CD4-positive, CD25-positive, alpha-beta regulatory T cell (primary cell): Measurements from ENCODE around the gene HOXC12. TPM values are rescaled to one million over a fixed set of nuclear protein-coding genes. Genes with fewer than 3 reads are reported as not detected.
A peak's percentile ranks its signal among the peaks of the same experiment; 100 is the strongest.

Experiments used
- ATAC-seq, 2 donors: fragments of 150-1000 bp; cut with Tn5 transposase; one replicate each; pipeline ENCODE4 v1.10.0; 2021; ENCODE audit warnings: low read depth in 2 of 2, moderate number of reproducible peaks in 2 of 2, moderate library complexity in 1 of 2
- DNase-seq, 3 donors: peaks; one replicate each; pipeline versions ENCODE4 v3.0.0 to v3.0.0-alpha.2; 2012 to 2022; ENCODE audit warnings: mixed read lengths in 1 of 3
- H3K27ac ChIP-seq: one replicate; pipeline ENCODE4 v1.7.0; 2013; ENCODE audit warnings: mild to moderate bottlenecking, low read length; ENCODE audit not compliant: insufficient read depth, poor library complexity, severe bottlenecking
- H3K27me3 ChIP-seq: one replicate; pipeline ENCODE4 v1.7.0; 2013; ENCODE audit warnings: low read length; ENCODE audit not compliant: control insufficient read depth, insufficient read depth
- H3K36me3 ChIP-seq: one replicate; pipeline ENCODE4 v1.7.0; 2013; ENCODE audit warnings: mild to moderate bottlenecking, low read length, moderate library complexity; ENCODE audit not compliant: control insufficient read depth, insufficient read depth
- H3K4me1 ChIP-seq: 2 replicates; pipeline ENCODE4 v1.7.0; 2013; ENCODE audit warnings: mild to moderate bottlenecking, low read length; ENCODE audit not compliant: insufficient read depth, control insufficient read depth, poor library complexity, severe bottlenecking
- H3K4me3 ChIP-seq: one replicate; pipeline ENCODE4 v1.7.0; 2013; ENCODE audit warnings: low read depth, mild to moderate bottlenecking, low read length, moderate library complexity
- H3K9me3 ChIP-seq, 2 experiments: 1 replicate in 1 of 2; 2 replicates in 1 of 2; pipeline ENCODE4 v1.7.0; 2013; ENCODE audit warnings: low read length in 2 of 2, mild to moderate bottlenecking in 1 of 2, moderate library complexity in 1 of 2; ENCODE audit not compliant: control insufficient read depth in 2 of 2
- H3K27ac Mint-ChIP-seq, 3 donors: one replicate each; pipeline ENCODE4 v1.8.0; 2020 to 2022; ENCODE audit warnings: mild to moderate bottlenecking in 3 of 3, mixed read lengths in 3 of 3, moderate library complexity in 2 of 3
- H3K27me3 Mint-ChIP-seq: one replicate; pipeline ENCODE4 v1.8.0; 2022; ENCODE audit warnings: mild to moderate bottlenecking, mixed read lengths
- H3K36me3 Mint-ChIP-seq: one replicate; pipeline ENCODE4 v1.8.0; 2020; ENCODE audit warnings: mixed read lengths
- H3K4me1 Mint-ChIP-seq, 4 donors: one replicate each; pipeline ENCODE4 v1.8.0; 2020 to 2022; ENCODE audit warnings: mixed read lengths in 4 of 4, mild to moderate bottlenecking in 1 of 4
- H3K4me3 Mint-ChIP-seq, 4 donors: one replicate each; pipeline ENCODE4 v1.8.0; 2020 to 2022; ENCODE audit warnings: mild to moderate bottlenecking in 4 of 4, mixed read lengths in 4 of 4, moderate library complexity in 3 of 4
- H3K9me3 Mint-ChIP-seq, 7 donors: one replicate each; pipeline ENCODE4 v1.8.0; 2020 to 2022; ENCODE audit warnings: mixed read lengths in 7 of 7, mild to moderate bottlenecking in 3 of 7, moderate library complexity in 2 of 7
- polyA plus RNA-seq, 4 donors: library from polyadenylated mRNA; unstranded; fragments of 300-500 nt; fragmentation: Illumina TruSeq; gene quantifications; one replicate each; pipeline ENCODE4 v1.2.3, GENCODE V29; 2021
- total RNA-seq: library from RNA; stranded (reverse); gene quantifications from one replicate; pipeline ENCODE4 v1.2.3, GENCODE V29; 2022

HOXC12 gene
- total and polyA plus RNA-seq, 5 donors from 2014 or later: not detected

- peak in 1 of 3 donors; percentile 37 for DNase-seq
- Histone ChIP-seq H3K4me3 (no peak within 1 kb of the TSS), H3K4me1 (peaks cover 12% of the 10 kb centered on the region), H3K36me3 (no peaks in the 10 kb centered on the region), H3K27me3 (peaks cover 62% of the 10 kb centered on the region), H3K27ac (no peak within 1 kb of the TSS), H3K9me3 (no peaks in the 10 kb centered on the region)
- Mint-ChIP-seq H3K4me3 (peak within 1 kb of the TSS in 2 of 4 donors; percentile 16 to 39), H3K27ac (no peak within 1 kb of the TSS), H3K4me1 (peaks cover 0 to 19% (median 3%) of the 10 kb centered on the region in 4 donors), H3K36me3 (no peaks in the 10 kb centered on the region), H3K27me3 (peaks cover 93% of the 10 kb centered on the region), H3K9me3 (peaks cover 0 to 6% (median 0%) of the 10 kb centered on the region in 7 donors)
- no peak for ATAC-seq
These were observed 16.2 kb upstream of the HOXC12 start, which contains the start of gene HOXC13 for GRCh38 chr12:53938326-53939140. TSS of gene HOXC13 (plus strand) at chr12:53938831. CDS start at chr12:53938907, 76 bp downstream.

GRCh38 chr12:53939141-53940108 is 15.3 kb upstream of the HOXC12 start:
- Mint-ChIP-seq H3K4me1 (peaks cover 0 to 19% (median 3%) of the 10 kb centered on the region in 4 donors), H3K36me3 (no peaks in the 10 kb centered on the region), H3K4me3 (peak overlapping the region in 1 of 4 donors; percentile 16), H3K27ac (no peak overlapping the region), H3K27me3 (peaks cover 93% of the 10 kb centered on the region), H3K9me3 (peaks cover 0 to 6% (median 0%) of the 10 kb centered on the region in 7 donors)
- no peak overlapping the region for H3K27ac ChIP-seq
- ATAC-seq (no peak), DNase-seq (no peak)
- H3K4me1 ChIP-seq: peaks cover 12% of the 10 kb centered on the region
- peaks cover 65% of the 10 kb centered on the region for H3K27me3 ChIP-seq
- H3K36me3 ChIP-seq: no peaks in the 10 kb centered on the region
- no peak overlapping the region for H3K4me3 ChIP-seq
- H3K9me3 ChIP-seq: no peaks in the 10 kb centered on the region

GRCh38 chr12:53940443-53941014 is 14.2 kb upstream of the HOXC12 start:
- H3K9me3 Mint-ChIP-seq: peaks cover 0 to 3% (median 0%) of the 10 kb centered on the region in 7 donors
- H3K27ac ChIP-seq: no peak overlapping the region
- no peak for ATAC-seq
- no peak for DNase-seq
- H3K36me3 Mint-ChIP-seq: no peaks in the 10 kb centered on the region
- peaks cover 60% of the 10 kb centered on the region for H3K27me3 ChIP-seq
- peaks cover 93% of the 10 kb centered on the region for H3K27me3 Mint-ChIP-seq
- H3K4me1 ChIP-seq: peaks cover 11% of the 10 kb centered on the region
- H3K4me3 ChIP-seq: no peak overlapping the region
- no peak overlapping the region for H3K4me3 Mint-ChIP-seq
- no peak overlapping the region for H3K27ac Mint-ChIP-seq
- H3K4me1 Mint-ChIP-seq: peaks cover 0 to 17% (median 5%) of the 10 kb centered on the region in 4 donors
- H3K9me3 ChIP-seq: no peaks in the 10 kb centered on the region
- no peaks in the 10 kb centered on the region for H3K36me3 ChIP-seq

GRCh38 chr12:53941187-53941586 is 13.5 kb upstream of the HOXC12 start:
- H3K36me3 ChIP-seq: no peaks in the 10 kb centered on the region
- no peak overlapping the region for H3K4me3 ChIP-seq
- peaks cover 6% of the 10 kb centered on the region for H3K4me1 ChIP-seq
- H3K4me3 Mint-ChIP-seq: no peak overlapping the region
- H3K27ac Mint-ChIP-seq: no peak overlapping the region
- no peaks in the 10 kb centered on the region for H3K9me3 ChIP-seq
- ATAC-seq (no peak), DNase-seq (no peak)
- H3K27me3 Mint-ChIP-seq: peaks cover 93% of the 10 kb centered on the region
- H3K27ac ChIP-seq: no peak overlapping the region
- H3K4me1 Mint-ChIP-seq: peaks cover 0 to 10% (median 4%) of the 10 kb centered on the region in 4 donors
- H3K36me3 Mint-ChIP-seq: no peaks in the 10 kb centered on the region
- H3K27me3 ChIP-seq: peaks cover 61% of the 10 kb centered on the region
- H3K9me3 Mint-ChIP-seq: peaks cover 0 to 5% (median 0%) of the 10 kb centered on the region in 7 donors

- no peaks in the 10 kb centered on the region for H3K36me3 Mint-ChIP-seq
- peaks cover 93% of the 10 kb centered on the region for H3K27me3 Mint-ChIP-seq
- H3K4me3 ChIP-seq: no peak overlapping the region
- DNase-seq (no peak), ATAC-seq (no peak)
- peaks cover 0 to 5% (median 0%) of the 10 kb centered on the region in 7 donors for H3K9me3 Mint-ChIP-seq
- no peak overlapping the region for H3K27ac ChIP-seq
- H3K4me1 ChIP-seq: peaks cover 6% of the 10 kb centered on the region
- H3K9me3 ChIP-seq: no peaks in the 10 kb centered on the region
- H3K27ac Mint-ChIP-seq: no peak overlapping the region
- peaks cover 65% of the 10 kb centered on the region for H3K27me3 ChIP-seq
- H3K4me3 Mint-ChIP-seq: no peak overlapping the region
- no peaks in the 10 kb centered on the region for H3K36me3 ChIP-seq
- peaks cover 0 to 10% (median 3%) of the 10 kb centered on the region in 4 donors for H3K4me1 Mint-ChIP-seq
These were observed 13.0 kb upstream of the HOXC12 start for GRCh38 chr12:53941750-53942149.

GRCh38 chr12:53942467-53942997 is 12.2 kb upstream of the HOXC12 start:
- Mint-ChIP-seq H3K27me3 (peaks cover 93% of the 10 kb centered on the region), H3K27ac (no peak overlapping the region), H3K9me3 (peaks cover 0 to 5% (median 0%) of the 10 kb centered on the region in 7 donors), H3K36me3 (no peaks in the 10 kb centered on the region), H3K4me1 (peaks cover 0 to 8% (median 3%) of the 10 kb centered on the region in 4 donors), H3K4me3 (no peak overlapping the region)
- Histone ChIP-seq H3K4me3 (no peak overlapping the region), H3K27ac (no peak overlapping the region), H3K4me1 (peaks cover 6% of the 10 kb centered on the region), H3K9me3 (no peaks in the 10 kb centered on the region), H3K27me3 (peaks cover 62% of the 10 kb centered on the region), H3K36me3 (no peaks in the 10 kb centered on the region)
- ATAC-seq: no peak
- DNase-seq: no peak

GRCh38 chr12:53944209-53944608 is 10.5 kb upstream of the HOXC12 start:
- Mint-ChIP-seq H3K9me3 (peaks cover 0 to 5% (median 0%) of the 10 kb centered on the region in 7 donors), H3K36me3 (no peaks in the 10 kb centered on the region), H3K27me3 (peaks cover 99% of the 10 kb centered on the region), H3K4me3 (no peak overlapping the region), H3K27ac (no peak overlapping the region), H3K4me1 (peaks cover 0 to 4% (median 2%) of the 10 kb centered on the region in 4 donors)
- H3K36me3 ChIP-seq: no peaks in the 10 kb centered on the region
- no peaks in the 10 kb centered on the region for H3K4me1 ChIP-seq
- no peak overlapping the region for H3K4me3 ChIP-seq
- H3K27ac ChIP-seq: no peak overlapping the region
- no peaks in the 10 kb centered on the region for H3K9me3 ChIP-seq
- DNase-seq: no peak
- ATAC-seq: no peak
- peaks cover 66% of the 10 kb centered on the region for H3K27me3 ChIP-seq
